Right renal pelvis (tissue), 4 donors: ENCODE data around the gene ZSCAN20. TPM values are rescaled to one million over a fixed set of nuclear protein-coding genes. Genes with fewer than 3 reads are reported as not detected.
"Not testable (repeated sequence)": the region's sequence is repeated elsewhere in the genome, so short reads cannot be mapped to it uniquely, and the experiment has no call there.

Source experiments
- DNase-seq, 4 donors: peaks; one replicate each; pipeline ENCODE4 v3.0.0-alpha.2; 2013; ENCODE audit warnings: low read depth in 4 of 4, low spot score in 3 of 4, missing footprints in 1 of 4
- polyA plus RNA-seq, 4 donors: library from polyadenylated mRNA; unstranded; fragments of 120-200 nt; gene quantifications; one replicate each; pipeline ENCODE4 v1.2.1, GENCODE V29; 2013; ENCODE audit not compliant: insufficient read length in 4 of 4

Gene ZSCAN20
- polyA plus RNA-seq, 4 donors = 5.2 to 6.2 (median 5.4) TPM

GRCh38 chr1:33473900-33474299 lies 1.5 kb downstream of the ZSCAN20 start:
- DNase-seq = no peak

GRCh38 chr1:33477451-33477850 lies 5.0 kb downstream of the ZSCAN20 start:
- no peak for DNase-seq

GRCh38 chr1:33482412-33482811 lies 10.0 kb downstream of the ZSCAN20 start:
- DNase-seq = no peak

GRCh38 chr1:33488624-33489023 lies 16.2 kb downstream of the ZSCAN20 start:
- no peak for DNase-seq

- DNase-seq = no peak
Measured at GRCh38 chr1:33494929-33495328, 22.5 kb downstream of the ZSCAN20 start.

GRCh38 chr1:33497410-33497809 lies 25.0 kb downstream of the ZSCAN20 start:
- DNase-seq = no peak

GRCh38 chr1:33500547-33500946 lies 28.1 kb downstream of the ZSCAN20 start:
- DNase-seq = no peak

- no peak for DNase-seq
Measured at GRCh38 chr1:33501309-33501708, 28.9 kb downstream of the ZSCAN20 start.

- no peak for DNase-seq
Measured at GRCh38 chr1:33501774-33502173, 29.3 kb downstream of the ZSCAN20 start.

- no peak for DNase-seq
Measured at GRCh38 chr1:33502726-33503125, 30.3 kb downstream of the ZSCAN20 start.

GRCh38 chr1:33503506-33503905 lies 31.1 kb downstream of the ZSCAN20 start:
- no peak for DNase-seq

GRCh38 chr1:33507661-33508060 lies 35.2 kb downstream of the ZSCAN20 start:
- no peak for DNase-seq

GRCh38 chr1:33508151-33508550 lies 35.7 kb downstream of the ZSCAN20 start:
- DNase-seq = no peak

GRCh38 chr1:33509276-33509675 lies 36.8 kb downstream of the ZSCAN20 start:
- not testable (repeated sequence) for DNase-seq

GRCh38 chr1:33512226-33513011 lies 40.0 kb downstream of the ZSCAN20 start:
- no peak for DNase-seq

GRCh38 chr1:33515112-33515511 lies 42.7 kb downstream of the ZSCAN20 start:
- DNase-seq = no peak

GRCh38 chr1:33515607-33516006 lies 43.2 kb downstream of the ZSCAN20 start:
- no peak for DNase-seq

GRCh38 chr1:33516428-33516827 lies 44.0 kb downstream of the ZSCAN20 start:
- DNase-seq = no peak

- no peak for DNase-seq
Measured at GRCh38 chr1:33516891-33517567, 44.6 kb downstream of the ZSCAN20 start.

GRCh38 chr1:33517596-33518250 lies 45.3 kb downstream of the ZSCAN20 start:
- DNase-seq = no peak

- no peak for DNase-seq
Measured at GRCh38 chr1:33519240-33519884, 46.9 kb downstream of the ZSCAN20 start.
